GM12801 (cell line): Measurements from ENCODE around the gene CTSE.

Source experiments
- CTCF ChIP-seq: IDR thresholded peaks from one replicate; pipeline ENCODE4 v1.5.1; 2011; ENCODE audit warnings: control low read depth; ENCODE audit not compliant: insufficient read length; ENCODE audit errors: extremely low read depth

Gene CTSE

GRCh38 chr1:206021626-206022365 is 1.9 kb downstream of the CTSE start:
- no peak for TF ChIP-seq CTCF

- no peak for TF ChIP-seq CTCF
Measured at GRCh38 chr1:206021008-206021625, 2.6 kb downstream of the CTSE start.

GRCh38 chr1:206020393-206021007 is 3.2 kb downstream of the CTSE start:
- no peak for TF ChIP-seq CTCF

GRCh38 chr1:206015071-206015470 is 8.6 kb downstream of the CTSE start:
- TF ChIP-seq CTCF, result no peak

- TF ChIP-seq CTCF, result no peak
Measured at GRCh38 chr1:206014601-206015000, 9.1 kb downstream of the CTSE start.

GRCh38 chr1:206013026-206013795 is 10.5 kb downstream of the CTSE start:
- no peak for TF ChIP-seq CTCF
